H9 (cell line): ENCODE data around the gene PAM. TPM values are rescaled to one million over a fixed set of nuclear protein-coding genes. Genes with fewer than 3 reads are reported as not detected.

Source experiments
- DNase-seq: peaks from one replicate; pipeline ENCODE4 v3.0.0-alpha.2; 2017
- H2AFZ ChIP-seq: one replicate; pipeline ENCODE4 v1.6.1; 2013; ENCODE audit warnings: mild to moderate bottlenecking, low read length, control low read depth, moderate library complexity
- H2AK5ac ChIP-seq: 2 replicates; pipeline ENCODE4 v1.6.1; 2013; ENCODE audit warnings: low read length, control low read depth, mixed read lengths; ENCODE audit not compliant: insufficient read length
- H2BK120ac ChIP-seq: one replicate; pipeline ENCODE4 v1.6.1; 2013; ENCODE audit warnings: low read depth, mild to moderate bottlenecking, low read length, control low read depth, inconsistent platforms; ENCODE audit not compliant: poor library complexity, severe bottlenecking
- H2BK12ac ChIP-seq: 2 replicates; pipeline ENCODE4 v1.6.1; 2013; ENCODE audit warnings: low read length, control low read depth, mixed read lengths, low read depth; ENCODE audit not compliant: insufficient read length
- H2BK15ac ChIP-seq: 2 replicates; pipeline ENCODE4 v1.6.1; 2013; ENCODE audit warnings: low read depth, low read length, control low read depth
- H2BK20ac ChIP-seq: one replicate; pipeline ENCODE4 v1.6.1; 2013; ENCODE audit warnings: low read depth, mild to moderate bottlenecking, low read length, control low read depth, inconsistent platforms; ENCODE audit not compliant: poor library complexity, severe bottlenecking
- H2BK5ac ChIP-seq: 2 replicates; pipeline ENCODE4 v1.6.1; 2013; ENCODE audit warnings: low read length, control low read depth, mixed read lengths; ENCODE audit not compliant: insufficient read length
- H3K14ac ChIP-seq: 2 replicates; pipeline ENCODE4 v1.6.1; 2013; ENCODE audit warnings: low read length, control low read depth; ENCODE audit not compliant: insufficient read depth
- H3K18ac ChIP-seq: 2 replicates; pipeline ENCODE4 v1.6.1; 2013; ENCODE audit warnings: low read depth, mild to moderate bottlenecking, mixed read lengths, low read length, control low read depth; ENCODE audit not compliant: insufficient read length
- H3K23ac ChIP-seq: 2 replicates; pipeline ENCODE4 v1.6.1; 2013; ENCODE audit warnings: low read length, control low read depth, mixed read lengths, low read depth; ENCODE audit not compliant: insufficient read length
- H3K23me2 ChIP-seq: 2 replicates; pipeline ENCODE4 v1.6.1; 2013; ENCODE audit warnings: low read depth, mild to moderate bottlenecking, mixed read lengths, low read length, control low read depth; ENCODE audit not compliant: insufficient read length, poor library complexity, severe bottlenecking
- H3K27ac ChIP-seq: 2 replicates; pipeline ENCODE4 v1.5.1; 2013; ENCODE audit warnings: low read length, control low read depth, mixed read lengths, low read depth; ENCODE audit not compliant: insufficient read length
- H3K27me3 ChIP-seq: 2 replicates; pipeline ENCODE4 v1.6.1; 2013; ENCODE audit warnings: low read length, control low read depth, inconsistent platforms; ENCODE audit not compliant: insufficient read depth
- H3K4ac ChIP-seq: 2 replicates; pipeline ENCODE4 v1.6.1; 2013; ENCODE audit warnings: low read depth, mild to moderate bottlenecking, control low read depth, inconsistent platforms, low read length, moderate library complexity
- H3K4me1 ChIP-seq: 2 replicates; pipeline ENCODE4 v1.6.1; 2013; ENCODE audit warnings: low read length, control low read depth, inconsistent platforms; ENCODE audit not compliant: insufficient read depth
- H3K4me2 ChIP-seq: 2 replicates; pipeline ENCODE4 v1.6.1; 2013; ENCODE audit warnings: low read length, control low read depth, mixed read lengths; ENCODE audit not compliant: insufficient read length, insufficient read depth
- H3K56ac ChIP-seq: 2 replicates; pipeline ENCODE4 v1.6.1; 2013; ENCODE audit warnings: low read depth, mild to moderate bottlenecking, mixed read lengths, low read length, control low read depth; ENCODE audit not compliant: insufficient read length
- H3K79me1 ChIP-seq: 2 replicates; pipeline ENCODE4 v1.6.1; 2013; ENCODE audit warnings: low read depth, mild to moderate bottlenecking, moderate library complexity, low read length, control low read depth, inconsistent platforms; ENCODE audit not compliant: insufficient read depth, poor library complexity, severe bottlenecking
- H3K79me2 ChIP-seq: 2 replicates; pipeline ENCODE4 v1.6.1; 2013; ENCODE audit warnings: low read length, control low read depth, inconsistent platforms; ENCODE audit not compliant: insufficient read depth
- H3K9ac ChIP-seq: 2 replicates; pipeline ENCODE4 v1.6.1; 2013; ENCODE audit warnings: low read length, control low read depth, mixed read lengths; ENCODE audit not compliant: insufficient read length; ENCODE audit errors: extremely low read depth
- H3K9me3 ChIP-seq: one replicate; pipeline ENCODE4 v1.6.1; 2013; ENCODE audit warnings: low read depth, low read length, inconsistent platforms; ENCODE audit not compliant: control insufficient read depth
- H3T11ph ChIP-seq: one replicate; pipeline ENCODE4 v1.6.1; 2013; ENCODE audit warnings: mild to moderate bottlenecking, low read length, control low read depth, inconsistent platforms
- H4K20me1 ChIP-seq: one replicate; pipeline ENCODE4 v1.6.1; 2013; ENCODE audit not compliant: control insufficient read depth, insufficient read length, insufficient read depth
- H4K5ac ChIP-seq: 2 replicates; pipeline ENCODE4 v1.6.1; 2013; ENCODE audit warnings: low read depth, mild to moderate bottlenecking, mixed read lengths, low read length, control low read depth; ENCODE audit not compliant: insufficient read length
- H4K8ac ChIP-seq: replicated peaks from 2 replicates; pipeline ENCODE4 v1.6.1; 2013; ENCODE audit warnings: low read length, control low read depth, mixed read lengths, low read depth; ENCODE audit not compliant: insufficient read length
- H4K91ac ChIP-seq: 2 replicates; pipeline ENCODE4 v1.6.1; 2013; ENCODE audit warnings: low read depth, mild to moderate bottlenecking, moderate library complexity, mixed read lengths, low read length, control low read depth; ENCODE audit not compliant: insufficient read length
- H3K27ac Mint-ChIP-seq, 3 experiments: 2 replicates in 2 of 3; 3 replicates in 1 of 3; pipeline ENCODE4 v1.8.0; 2020 to 2021; ENCODE audit warnings: mixed read lengths in 3 of 3, mild to moderate bottlenecking in 1 of 3, moderate library complexity in 1 of 3
- H3K27me3 Mint-ChIP-seq: 2 replicates; pipeline ENCODE4 v1.8.0; 2021; ENCODE audit warnings: low read depth, mild to moderate bottlenecking, moderate library complexity, mixed read lengths
- H3K36me3 Mint-ChIP-seq, 3 experiments: 2 replicates in 2 of 3; 3 replicates in 1 of 3; pipeline ENCODE4 v1.8.0; 2020 to 2021; ENCODE audit warnings: low read depth in 3 of 3, mixed read lengths in 3 of 3; ENCODE audit not compliant: insufficient read depth in 1 of 3
- H3K4me1 Mint-ChIP-seq, 2 experiments: 2 replicates each; pipeline ENCODE4 v1.8.0; 2020; ENCODE audit warnings: mixed read lengths in 2 of 2
- H3K4me3 Mint-ChIP-seq, 2 experiments: 2 replicates in 1 of 2; 3 replicates in 1 of 2; pipeline ENCODE4 v1.8.0; 2020 to 2021; ENCODE audit warnings: mild to moderate bottlenecking in 2 of 2, mixed read lengths in 2 of 2, moderate library complexity in 1 of 2
- H3K9me3 Mint-ChIP-seq, 2 experiments: 2 replicates in 1 of 2; 3 replicates in 1 of 2; pipeline ENCODE4 v1.8.0; 2020; ENCODE audit warnings: mild to moderate bottlenecking in 2 of 2, mixed read lengths in 2 of 2, moderate library complexity in 1 of 2
- total RNA-seq: library from RNA; stranded (reverse); gene quantifications from 2 replicates; pipeline ENCODE4 v1.2.1, GENCODE V29; 2021
- TF ChIP-seq, protein P1 (sequence below): fragments of 200-600 bp; sonication (generic); conservative IDR thresholded peaks from 3 replicates; pipeline ENCODE4 v1.8.0; 2021; ENCODE audit warnings: antibody characterized with exemption, mild to moderate bottlenecking

PAM gene
- total RNA-seq, 1 experiment from 2014 or later = 31.5 TPM

DNA sequence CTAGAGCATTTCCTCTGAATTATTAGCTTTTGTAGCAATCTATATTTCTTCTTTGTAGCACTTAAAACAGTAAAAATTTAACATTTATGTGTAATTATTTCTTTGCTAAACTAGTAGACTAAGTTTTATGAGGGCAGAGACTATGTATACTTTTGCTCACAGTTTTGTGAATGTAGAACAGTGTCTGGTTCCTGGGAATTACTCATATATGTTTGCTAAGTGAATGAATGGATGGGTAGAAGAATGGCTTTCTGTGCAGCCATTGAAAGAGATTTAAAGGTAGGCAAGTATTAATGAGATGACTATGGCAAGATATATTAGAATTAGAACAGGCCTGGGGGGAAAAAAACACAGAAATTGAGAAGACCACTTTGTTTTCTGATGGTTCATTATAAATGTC lies 140.1 kb downstream of the PAM start:
- no peaks in the 10 kb centered on the region for H3K27me3 ChIP-seq
- H4K5ac ChIP-seq = no peak overlapping the region
- Mint-ChIP-seq H3K27ac (no peak overlapping the region), H3K4me1 (peaks cover 6% of the 10 kb centered on the region in 2 experiments), H3K27me3 (no peaks in the 10 kb centered on the region), H3K9me3 (no peaks in the 10 kb centered on the region), H3K36me3 (no peaks in the 10 kb centered on the region), H3K4me3 (no peak overlapping the region)
- no peak overlapping the region for H3K14ac ChIP-seq
- H2AK5ac ChIP-seq = no peak overlapping the region
- no peak overlapping the region for H3K9ac ChIP-seq
- H3K27ac ChIP-seq = no peak overlapping the region
- no peak overlapping the region for H3K18ac ChIP-seq
- H3K79me1 ChIP-seq = no peaks in the 10 kb centered on the region
- no peak overlapping the region for H3K23ac ChIP-seq
- no peak overlapping the region for H3K56ac ChIP-seq
- no peaks in the 10 kb centered on the region for H4K20me1 ChIP-seq
- H2BK20ac ChIP-seq = no peak overlapping the region
- no peak overlapping the region for H2BK120ac ChIP-seq
- no peaks in the 10 kb centered on the region; the same call in 1 of the 2 replicates for H3K4me1 ChIP-seq
- H3K79me2 ChIP-seq = no peaks in the 10 kb centered on the region
- no peak for DNase-seq
- H3K9me3 ChIP-seq = no peaks in the 10 kb centered on the region
- H3K23me2 ChIP-seq = no peaks in the 10 kb centered on the region
- H2BK15ac ChIP-seq = no peak overlapping the region
- H2BK5ac ChIP-seq = no peak overlapping the region
- TF ChIP-seq, protein P1, sequence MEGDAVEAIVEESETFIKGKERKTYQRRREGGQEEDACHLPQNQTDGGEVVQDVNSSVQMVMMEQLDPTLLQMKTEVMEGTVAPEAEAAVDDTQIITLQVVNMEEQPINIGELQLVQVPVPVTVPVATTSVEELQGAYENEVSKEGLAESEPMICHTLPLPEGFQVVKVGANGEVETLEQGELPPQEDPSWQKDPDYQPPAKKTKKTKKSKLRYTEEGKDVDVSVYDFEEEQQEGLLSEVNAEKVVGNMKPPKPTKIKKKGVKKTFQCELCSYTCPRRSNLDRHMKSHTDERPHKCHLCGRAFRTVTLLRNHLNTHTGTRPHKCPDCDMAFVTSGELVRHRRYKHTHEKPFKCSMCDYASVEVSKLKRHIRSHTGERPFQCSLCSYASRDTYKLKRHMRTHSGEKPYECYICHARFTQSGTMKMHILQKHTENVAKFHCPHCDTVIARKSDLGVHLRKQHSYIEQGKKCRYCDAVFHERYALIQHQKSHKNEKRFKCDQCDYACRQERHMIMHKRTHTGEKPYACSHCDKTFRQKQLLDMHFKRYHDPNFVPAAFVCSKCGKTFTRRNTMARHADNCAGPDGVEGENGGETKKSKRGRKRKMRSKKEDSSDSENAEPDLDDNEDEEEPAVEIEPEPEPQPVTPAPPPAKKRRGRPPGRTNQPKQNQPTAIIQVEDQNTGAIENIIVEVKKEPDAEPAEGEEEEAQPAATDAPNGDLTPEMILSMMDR = no peak
- no peak overlapping the region for H2BK12ac ChIP-seq
- no peak overlapping the region for H4K8ac ChIP-seq
- no peak overlapping the region for H3K4me2 ChIP-seq
- H3K4ac ChIP-seq = no peak overlapping the region
- no peak overlapping the region for H4K91ac ChIP-seq
- no peak overlapping the region for H3T11ph ChIP-seq
- no peak overlapping the region for H2AFZ ChIP-seq
